ENCODE measurements around the gene ADAMTS13.

GRCh38 chr9:133467101-133467500 is 44.9 kb downstream of the ADAMTS13 start:
- no peak for TF ChIP-seq CTCF (IDR thresholded peaks at IDR 0.05)
- TF ChIP-seq POLR2A (IDR thresholded peaks at IDR 0.05): no peak
